ENCODE measurements around the gene ENKD1.

Gene ENKD1

GRCh38 chr16:67661886-67662652 lies 4.5 kb downstream of the ENKD1 start:
- no peak for DNase-seq

- no peak for DNase-seq
Observed at GRCh38 chr16:67661101-67661761, 5.3 kb downstream of the ENKD1 start.

GRCh38 chr16:67660564-67661028 lies 6.0 kb downstream of the ENKD1 start, which contains the start of gene PARD6A:
Gene PARD6A (plus strand): TSS chr16:67660960. CDS start chr16:67661039, 79 bp downstream.
- DNase-seq: peak; percentile 78

- DNase-seq: peak; percentile 90
Observed at GRCh38 chr16:67659675-67660563, 6.6 kb downstream of the ENKD1 start, which contains the start of gene ACD. Gene ACD (minus strand): TSS chr16:67660260. CDS start chr16:67660220, 40 bp downstream.

GRCh38 chr16:67658849-67659674 lies 7.5 kb downstream of the ENKD1 start:
- no peak for DNase-seq

GRCh38 chr16:67657751-67658518 lies 8.6 kb downstream of the ENKD1 start:
- DNase-seq: no peak

- no peak for DNase-seq
Observed at GRCh38 chr16:67657017-67657608, 9.4 kb downstream of the ENKD1 start.

GRCh38 chr16:67656344-67657016 lies 10.1 kb downstream of the ENKD1 start:
- no peak for DNase-seq

- no peak for DNase-seq
Observed at GRCh38 chr16:67655363-67655762, 11.2 kb downstream of the ENKD1 start.

- DNase-seq: no peak
Observed at GRCh38 chr16:67654403-67654911, 12.1 kb downstream of the ENKD1 start.

GRCh38 chr16:67653789-67654402 lies 12.7 kb downstream of the ENKD1 start:
- no peak for DNase-seq

- no peak for DNase-seq
Observed at GRCh38 chr16:67653128-67653788, 13.3 kb downstream of the ENKD1 start.

- DNase-seq: no peak
Observed at GRCh38 chr16:67652578-67653127, 13.9 kb downstream of the ENKD1 start.

- no peak for DNase-seq
Observed at GRCh38 chr16:67651847-67652246, 14.7 kb downstream of the ENKD1 start.

- DNase-seq: no peak
Observed at GRCh38 chr16:67651039-67651438, 15.5 kb downstream of the ENKD1 start.

GRCh38 chr16:67650023-67650422 lies 16.5 kb downstream of the ENKD1 start:
- DNase-seq: no peak

GRCh38 chr16:67649494-67649931 lies 17.0 kb downstream of the ENKD1 start:
- no peak for DNase-seq

- no peak for DNase-seq
Observed at GRCh38 chr16:67648764-67649407, 17.7 kb downstream of the ENKD1 start.
